OCI-LY1 (cell line): Measurements from ENCODE around the gene B4GALNT1.

Source experiments
- H2AFZ ChIP-seq: fragments of 200-600 bp; sonication (generic), shearing (Covaris generic); 2 replicates; pipeline ENCODE4 v1.6.0; 2014; ENCODE audit warnings: antibody characterized with exemption, mild to moderate bottlenecking, low read length
- H3F3A ChIP-seq: fragments of 200-600 bp; sonication (generic), shearing (Covaris generic); 2 replicates; pipeline ENCODE4 v1.6.0; 2014; ENCODE audit warnings: mild to moderate bottlenecking, antibody characterized with exemption, low read length, moderate library complexity; ENCODE audit not compliant: insufficient read depth
- H3K27ac ChIP-seq: fragments of 200-600 bp; sonication (generic); 2 replicates; pipeline ENCODE4 v1.5.1; 2014; ENCODE audit warnings: low read length, mixed run types, mild to moderate bottlenecking, low read depth; ENCODE audit not compliant: poor library complexity, severe bottlenecking
- H3K27me3 ChIP-seq: fragments of 200-600 bp; sonication (generic); 2 replicates; pipeline ENCODE4 v1.6.0; 2014; ENCODE audit warnings: antibody characterized with exemption, mild to moderate bottlenecking, low read length, moderate library complexity; ENCODE audit not compliant: insufficient read depth
- H3K36me3 ChIP-seq: fragments of 200-600 bp; sonication (generic); 2 replicates; pipeline ENCODE4 v1.6.1; 2014; ENCODE audit warnings: mild to moderate bottlenecking, antibody characterized with exemption, low read length, moderate library complexity, mixed read lengths; ENCODE audit not compliant: insufficient read depth
- H3K4me1 ChIP-seq: fragments of 200-600 bp; sonication (generic); 2 replicates; pipeline ENCODE4 v1.5.1; 2014; ENCODE audit warnings: mild to moderate bottlenecking, low read length, moderate library complexity; ENCODE audit not compliant: insufficient read depth, severe bottlenecking
- H3K4me2 ChIP-seq: fragments of 200-600 bp; sonication (generic), shearing (Covaris generic); 2 replicates; pipeline ENCODE4 v1.6.1; 2014; ENCODE audit warnings: low read length
- H3K4me3 ChIP-seq: fragments of 200-600 bp; sonication (generic); 2 replicates; pipeline ENCODE4 v1.5.1; 2014; ENCODE audit warnings: low read length, low read depth, mild to moderate bottlenecking, mixed read lengths; ENCODE audit not compliant: poor library complexity, severe bottlenecking
- H3K79me2 ChIP-seq: fragments of 200-600 bp; shearing (Covaris generic); 2 replicates; pipeline ENCODE4 v1.6.1; 2016; ENCODE audit warnings: mixed run types, low read length, mixed read lengths; ENCODE audit not compliant: insufficient read depth
- H3K9ac ChIP-seq: fragments of 200-600 bp; sonication (generic), shearing (Covaris generic); 2 replicates; pipeline ENCODE4 v1.6.1; 2014; ENCODE audit warnings: mild to moderate bottlenecking, low read length, mixed read lengths
- H3K9me2 ChIP-seq: fragments of 200-600 bp; sonication (generic), shearing (Covaris generic); 2 replicates; pipeline ENCODE4 v1.6.1; 2014; ENCODE audit warnings: low read depth, mild to moderate bottlenecking, low read length, mixed read lengths
- H3K9me3 ChIP-seq: fragments of 200-600 bp; shearing (Covaris generic); 2 replicates; pipeline ENCODE4 v1.6.1; 2014; ENCODE audit warnings: low read length, mixed read lengths
- H4K20me1 ChIP-seq: fragments of 200-600 bp; sonication (generic), shearing (Covaris generic); 2 replicates; pipeline ENCODE4 v1.6.0; 2016; ENCODE audit warnings: mild to moderate bottlenecking, low read length; ENCODE audit not compliant: insufficient read depth
- CTCF ChIP-seq: fragments of 200-600 bp; sonication (generic), shearing (Covaris generic); IDR thresholded peaks from 2 replicates; pipeline ENCODE4 v1.5.1; 2017; ENCODE audit warnings: mild to moderate bottlenecking, antibody characterized with exemption, low read length, moderate library complexity, mixed read lengths
- EZH2 ChIP-seq: fragments of 200-600 bp; sonication (generic), shearing (Covaris generic); IDR thresholded peaks from 2 replicates; pipeline ENCODE4 v1.8.0; 2017; ENCODE audit warnings: borderline replicate concordance, mixed run types, mild to moderate bottlenecking, antibody characterized with exemption, low read length, moderate library complexity, mixed read lengths

Gene B4GALNT1

DNA sequence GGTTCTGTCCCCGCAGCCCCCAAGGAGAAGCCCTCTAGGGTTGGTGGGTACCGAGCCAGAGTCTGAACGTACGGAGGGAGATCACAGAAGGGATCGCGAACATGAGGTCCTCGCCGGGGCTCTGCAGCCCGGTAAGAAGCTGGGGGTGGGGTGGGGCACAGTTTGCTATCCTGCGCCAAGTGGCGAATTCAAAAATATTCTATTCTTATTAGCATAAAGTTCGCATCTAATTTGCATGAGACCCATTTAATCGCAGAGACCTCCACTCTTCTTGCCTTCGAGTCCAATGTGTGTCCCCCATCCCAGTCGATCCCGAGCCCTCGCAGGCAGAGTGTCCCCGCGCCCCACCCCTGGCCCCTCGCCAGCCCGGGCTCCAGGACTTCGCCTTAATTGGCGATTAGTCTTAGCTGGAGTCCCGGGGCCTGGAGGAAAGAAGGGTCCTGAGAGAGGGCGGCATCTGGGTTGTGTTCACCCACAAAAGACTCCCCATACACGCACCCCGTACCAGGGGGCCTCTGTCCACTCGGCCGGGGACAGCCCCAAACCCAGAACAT is 22.4 kb downstream of the B4GALNT1 start:
- Histone ChIP-seq H3K4me1 (peaks cover 12% of the 10 kb centered on the region), H3K4me3 (peak overlapping the region; percentile 62), H3K9ac (peak overlapping the region; percentile 68; the same call in 1 of the 2 replicates), H3K27ac (no peak overlapping the region), H2AFZ (no peak overlapping the region), H3K27me3 (peaks cover 4% of the 10 kb centered on the region; the same call in 1 of the 2 replicates), H3K9me2 (no peaks in the 10 kb centered on the region), H3K36me3 (no peaks in the 10 kb centered on the region), H4K20me1 (no peaks in the 10 kb centered on the region), H3K79me2 (no peaks in the 10 kb centered on the region), H3F3A (no peaks in the 10 kb centered on the region), H3K4me2 (peak overlapping the region; percentile 89; the same call in 1 of the 2 replicates), H3K9me3 (no peaks in the 10 kb centered on the region)
- no peak for TF ChIP-seq EZH2
- TF ChIP-seq CTCF: no peak

- H3K4me3 ChIP-seq: no peak overlapping the region
- no peak overlapping the region for H3K4me2 ChIP-seq
- peaks cover 19% of the 10 kb centered on the region for H3K4me1 ChIP-seq
- H3K27me3 ChIP-seq: peaks cover 4% of the 10 kb centered on the region; the same call in 1 of the 2 replicates
- H3K9me3 ChIP-seq: no peaks in the 10 kb centered on the region
- no peaks in the 10 kb centered on the region for H3F3A ChIP-seq
- TF ChIP-seq CTCF (no peak), EZH2 (no peak)
- H4K20me1 ChIP-seq: no peaks in the 10 kb centered on the region
- no peaks in the 10 kb centered on the region for H3K9me2 ChIP-seq
- H3K9ac ChIP-seq: no peak overlapping the region
- no peak overlapping the region for H2AFZ ChIP-seq
- no peaks in the 10 kb centered on the region for H3K79me2 ChIP-seq
- no peaks in the 10 kb centered on the region for H3K36me3 ChIP-seq
- H3K27ac ChIP-seq: no peak overlapping the region
Observed at GRCh38 chr12:57609781-57610553, 23.0 kb downstream of the B4GALNT1 start.

GRCh38 chr12:57609101-57609780 is 23.8 kb downstream of the B4GALNT1 start:
- Histone ChIP-seq H3K4me1 (peaks cover 23% of the 10 kb centered on the region), H3K4me2 (no peak overlapping the region), H3K9me2 (no peaks in the 10 kb centered on the region), H3K27me3 (no peaks in the 10 kb centered on the region; the same call in 1 of the 2 replicates), H3K4me3 (no peak overlapping the region), H3K27ac (no peak overlapping the region), H3K79me2 (no peaks in the 10 kb centered on the region), H3K36me3 (no peaks in the 10 kb centered on the region), H2AFZ (no peak overlapping the region), H3F3A (no peaks in the 10 kb centered on the region), H3K9me3 (no peaks in the 10 kb centered on the region), H4K20me1 (no peaks in the 10 kb centered on the region), H3K9ac (no peak overlapping the region)
- no peak for TF ChIP-seq CTCF
- TF ChIP-seq EZH2: no peak
